Measurements from ENCODE around the gene UFC1.

The UFC1 gene

DNA sequence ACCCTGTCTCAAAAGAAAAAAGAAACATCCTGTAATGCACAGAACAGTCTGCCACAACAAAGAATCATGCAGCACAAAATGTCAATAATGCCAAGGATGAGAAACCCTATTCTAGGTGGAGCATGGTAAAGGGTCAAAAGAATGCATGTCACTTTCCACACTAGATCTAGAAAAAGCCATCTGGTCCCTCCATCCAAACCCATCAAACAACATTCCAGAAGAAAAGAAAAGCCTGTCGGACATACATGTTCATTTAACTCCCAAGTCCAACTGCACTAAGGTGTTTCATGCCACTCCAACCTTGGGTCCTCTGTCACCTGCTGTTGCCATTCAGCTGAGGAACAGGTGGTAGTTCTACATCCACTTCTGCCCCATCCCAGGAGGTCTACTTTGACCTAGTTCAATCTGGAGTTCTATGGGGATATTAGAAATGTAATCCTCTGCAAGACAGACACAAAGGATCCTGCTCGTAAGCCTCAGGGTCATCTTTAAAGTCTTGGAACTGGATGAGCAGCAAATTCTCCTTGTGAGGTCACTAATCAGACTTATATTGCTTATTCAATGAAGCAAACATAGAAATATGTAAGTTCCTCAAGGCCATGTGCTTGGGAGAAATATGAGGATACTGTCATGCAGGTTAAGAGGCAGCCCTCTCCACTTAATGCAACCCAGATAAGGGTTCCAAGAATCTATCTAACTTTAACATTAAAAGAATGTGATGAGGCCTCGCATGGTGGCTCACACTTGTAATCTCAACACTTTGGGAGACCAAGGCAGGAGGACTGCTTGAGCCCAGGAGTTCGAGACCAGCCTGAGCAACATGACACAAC lies 25.0 kb upstream of the UFC1 start:
- H3K9me3 Mint-ChIP-seq = no peaks in the 10 kb centered on the region
- peaks cover 59% of the 10 kb centered on the region for H3K4me1 Mint-ChIP-seq
- DNase-seq (ENCODE audit: low spot score in 2 of 2) = no peak
- peaks cover 82% of the 10 kb centered on the region for H3K36me3 Mint-ChIP-seq
- no peak for ATAC-seq
- peak overlapping the region; percentile 1 for H3K27ac Mint-ChIP-seq
- H3K4me3 Mint-ChIP-seq = no peak overlapping the region

DNA sequence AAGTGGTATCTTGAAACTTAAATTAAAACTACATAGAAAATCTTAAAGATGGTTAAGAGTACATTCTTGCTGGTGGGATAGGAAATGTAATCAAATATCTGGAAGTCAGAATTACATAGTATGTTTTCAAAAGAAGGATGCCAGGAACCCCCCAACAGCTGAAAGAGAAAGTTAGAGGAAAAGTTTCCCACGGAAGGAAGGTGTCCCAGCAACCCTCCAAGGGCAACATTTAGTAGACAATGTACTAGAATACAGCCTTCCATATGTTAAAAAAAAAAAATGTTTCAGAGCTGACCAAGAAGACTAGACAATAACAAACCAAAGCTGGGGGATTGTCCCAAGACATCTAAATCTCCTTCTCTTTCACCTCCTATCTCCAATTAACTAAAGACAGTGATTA lies 23.5 kb upstream of the UFC1 start:
- Mint-ChIP-seq H3K9me3 (no peaks in the 10 kb centered on the region), H3K36me3 (peaks cover 67% of the 10 kb centered on the region), H3K4me1 (peaks cover 64% of the 10 kb centered on the region), H3K27ac (no peak overlapping the region), H3K4me3 (no peak overlapping the region)
- no peak for DNase-seq (ENCODE audit: low spot score in 2 of 2)
- ATAC-seq = no peak

DNA sequence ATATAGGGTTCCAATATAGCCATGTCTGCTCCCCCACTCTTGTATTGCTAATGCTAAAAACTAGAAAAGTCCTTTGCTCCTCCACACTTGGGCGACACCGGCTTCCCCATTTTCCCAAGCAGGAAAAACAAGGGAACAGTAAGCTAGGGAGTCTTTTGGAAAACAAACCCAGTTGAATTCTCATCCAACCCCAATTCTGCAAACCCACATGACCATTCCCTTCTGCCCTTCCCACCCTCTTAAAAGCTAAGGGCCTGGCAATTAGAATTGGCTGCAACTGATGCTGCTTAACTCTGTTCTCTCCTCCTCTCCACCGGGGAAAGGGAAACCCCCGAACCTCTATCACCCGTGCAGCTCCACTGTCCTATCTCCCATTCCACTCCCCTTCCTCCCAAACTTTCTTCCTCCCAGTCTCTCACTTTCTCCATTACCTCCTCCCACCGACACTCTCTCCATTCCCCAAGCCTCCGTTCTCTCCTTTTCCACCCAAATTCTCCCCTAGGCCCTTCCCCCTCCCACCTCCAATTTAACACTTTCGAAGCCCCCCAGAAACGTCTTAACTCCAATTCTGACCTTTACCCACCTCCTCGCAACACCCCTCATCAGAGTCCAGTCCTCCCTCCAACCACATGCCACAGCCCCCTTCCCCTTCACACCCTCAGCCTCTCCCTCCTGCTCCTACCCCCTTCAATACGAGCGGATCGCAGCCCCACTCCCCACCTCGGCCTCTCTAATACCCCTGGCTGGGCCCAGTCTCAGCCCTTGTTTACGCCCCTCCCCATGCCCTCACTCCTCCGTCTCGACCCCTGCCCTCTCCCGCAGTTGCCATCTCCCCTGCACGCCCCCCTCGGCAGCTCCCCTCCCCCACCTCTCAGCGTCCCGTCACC lies 22.0 kb upstream of the UFC1 start:
- ATAC-seq (no peak), DNase-seq (ENCODE audit: low spot score in 2 of 2) (peak in 1 of 2 donors; percentile 63)
- Mint-ChIP-seq H3K36me3 (peaks cover 52% of the 10 kb centered on the region), H3K9me3 (no peaks in the 10 kb centered on the region), H3K4me3 (no peak overlapping the region), H3K27ac (no peak overlapping the region), H3K4me1 (peaks cover 54% of the 10 kb centered on the region)

DNA sequence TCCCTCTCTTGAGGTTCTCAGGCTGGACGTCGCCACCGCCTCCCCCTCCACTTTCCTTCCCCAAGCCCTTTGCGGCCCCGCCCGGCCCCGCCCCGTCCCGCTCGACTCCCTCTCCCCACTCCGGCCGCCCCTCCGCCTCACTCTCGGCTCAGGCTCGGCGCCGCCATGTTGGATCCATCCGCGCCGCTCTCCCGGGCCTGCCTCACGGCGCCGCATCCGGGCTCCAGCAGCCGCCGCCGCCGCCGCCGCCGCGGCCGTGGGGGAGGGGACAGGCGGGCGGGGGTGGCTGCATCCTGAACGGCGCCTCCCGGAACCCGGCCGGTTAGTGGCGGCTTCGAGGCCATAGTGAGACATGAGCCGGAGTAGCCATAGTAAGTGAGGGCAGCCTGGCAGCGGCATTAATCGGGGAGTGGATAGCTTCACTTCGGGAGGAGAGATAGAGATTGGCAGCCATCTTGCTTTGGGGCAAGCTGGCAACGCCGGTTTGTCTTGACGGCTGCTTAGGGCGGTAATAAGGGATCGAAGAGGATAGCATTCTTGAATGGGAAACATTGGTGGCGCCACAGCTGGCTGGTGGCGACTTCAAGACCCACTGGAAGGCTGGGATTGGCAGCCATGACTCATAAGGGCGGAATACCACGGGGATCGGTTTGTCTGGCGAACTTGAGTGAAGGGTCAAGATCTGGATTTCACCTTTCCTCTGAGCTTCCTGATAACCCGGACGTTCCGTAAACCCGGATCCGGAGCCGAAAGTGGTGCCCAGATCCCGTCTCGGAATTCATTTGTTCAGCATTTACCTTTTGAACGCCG lies 21.2 kb upstream of the UFC1 start, which contains the start of gene DEDD:
DEDD (minus strand) TSS at position 258 of the 810 bp plus-strand sequence. CDS start 8,205 bp downstream, outside the sequence.
- Mint-ChIP-seq H3K4me1 (peaks cover 46% of the 10 kb centered on the region), H3K4me3 (no peak within 1 kb of the TSS), H3K36me3 (peaks cover 44% of the 10 kb centered on the region), H3K27ac (no peak within 1 kb of the TSS), H3K9me3 (no peaks in the 10 kb centered on the region)
- DNase-seq (ENCODE audit: low spot score in 2 of 2) (peak; percentile 86 to 92), ATAC-seq (peak; percentile 97)

DNA sequence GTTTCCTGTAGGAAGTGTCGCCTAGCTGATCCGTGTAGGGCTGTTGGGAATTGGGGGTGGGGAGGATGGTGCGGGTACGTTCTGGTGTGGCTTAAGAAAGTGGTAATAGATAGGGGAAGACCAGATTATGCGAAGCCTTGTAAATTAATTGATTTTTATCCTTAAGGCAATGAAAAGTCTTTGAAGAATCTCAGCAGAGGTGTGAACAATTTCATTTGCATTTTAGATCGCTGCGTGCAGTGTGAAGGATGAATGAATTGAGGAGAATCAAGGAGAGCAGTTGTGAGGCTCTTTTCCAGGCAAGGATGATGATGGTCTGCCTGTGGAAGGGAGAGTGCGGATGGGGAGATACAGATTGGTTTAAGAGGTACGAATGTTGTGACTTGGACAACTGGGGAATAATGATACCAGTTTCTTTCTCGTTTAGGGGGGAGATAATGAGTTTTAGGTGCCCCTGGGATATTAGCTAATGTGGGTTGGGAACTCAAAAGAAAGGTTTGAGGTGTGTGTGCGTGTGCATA lies 20.5 kb upstream of the UFC1 start:
- ATAC-seq (no peak), DNase-seq (ENCODE audit: low spot score in 2 of 2) (no peak)
- Mint-ChIP-seq H3K9me3 (no peaks in the 10 kb centered on the region), H3K4me3 (no peak overlapping the region), H3K27ac (no peak overlapping the region), H3K36me3 (peaks cover 37% of the 10 kb centered on the region), H3K4me1 (peaks cover 39% of the 10 kb centered on the region)

DNA sequence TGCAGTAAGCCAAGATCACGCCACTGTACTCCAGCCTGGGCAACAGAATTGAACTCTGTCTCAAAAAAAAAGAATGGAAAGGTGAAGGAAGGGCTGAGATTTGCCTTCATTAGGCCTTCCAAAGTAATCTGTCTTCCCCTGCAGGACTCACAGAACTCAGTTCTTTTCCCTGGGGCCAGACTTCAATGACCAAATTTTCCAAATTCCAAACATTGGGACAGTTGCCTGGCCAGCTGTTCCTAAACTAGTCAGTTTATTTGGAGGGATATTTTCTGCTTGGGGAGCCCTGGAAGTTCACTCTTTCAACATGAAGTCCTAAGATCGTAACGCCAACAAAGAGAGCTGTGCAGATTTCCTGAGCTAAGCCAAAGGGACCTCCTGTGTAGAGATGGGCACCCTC lies 15.9 kb upstream of the UFC1 start:
- DNase-seq (ENCODE audit: low spot score in 2 of 2) (no peak), ATAC-seq (no peak)
- H3K4me3 Mint-ChIP-seq = no peak overlapping the region
- no peaks in the 10 kb centered on the region for H3K9me3 Mint-ChIP-seq
- H3K27ac Mint-ChIP-seq = peak overlapping the region; percentile 14
- peaks cover 6% of the 10 kb centered on the region for H3K4me1 Mint-ChIP-seq
- no peaks in the 10 kb centered on the region for H3K36me3 Mint-ChIP-seq

DNA sequence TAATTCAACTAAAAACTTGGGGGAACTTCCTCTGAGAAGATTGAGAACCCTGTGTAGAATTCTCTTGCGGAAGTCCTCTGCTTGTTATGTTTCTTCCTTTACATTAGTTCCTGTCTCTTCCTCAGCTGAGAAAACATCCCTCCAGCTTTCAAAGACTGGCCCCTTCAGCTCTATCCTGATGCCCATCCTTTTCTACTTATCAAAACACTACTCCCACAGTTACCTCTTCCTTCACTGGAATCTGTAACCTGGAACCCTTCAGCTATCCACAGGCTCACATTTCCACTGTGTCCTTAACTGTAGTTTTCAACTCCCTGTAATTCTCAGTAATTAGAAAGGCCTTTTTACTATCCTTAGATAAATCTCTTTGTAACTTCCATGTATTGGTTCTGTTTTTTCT lies 15.3 kb upstream of the UFC1 start:
- Mint-ChIP-seq H3K9me3 (no peaks in the 10 kb centered on the region), H3K36me3 (no peaks in the 10 kb centered on the region), H3K4me1 (peaks cover 6% of the 10 kb centered on the region), H3K27ac (peak overlapping the region; percentile 14), H3K4me3 (no peak overlapping the region)
- ATAC-seq (no peak), DNase-seq (ENCODE audit: low spot score in 2 of 2) (no peak)

DNA sequence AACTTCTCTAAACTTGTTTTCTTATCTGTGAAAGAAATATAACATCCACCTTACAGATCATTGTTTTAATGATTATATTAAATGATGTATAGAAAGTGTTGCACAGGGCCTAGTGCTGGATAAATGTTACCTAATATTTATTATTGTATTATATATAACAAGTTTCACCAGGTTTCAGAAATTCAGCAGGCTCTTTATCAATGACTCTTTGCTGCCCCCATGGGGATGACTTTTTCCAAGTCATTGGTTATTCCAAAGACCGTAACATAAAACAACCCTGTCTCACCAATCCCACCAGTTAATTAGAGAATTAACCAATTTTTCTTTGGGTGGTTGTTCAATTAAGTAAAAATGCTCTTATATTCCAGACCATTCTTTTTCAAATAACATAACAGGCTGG lies 14.0 kb upstream of the UFC1 start:
- DNase-seq (ENCODE audit: low spot score in 2 of 2) = no peak
- Mint-ChIP-seq H3K9me3 (no peaks in the 10 kb centered on the region), H3K4me3 (no peak overlapping the region), H3K4me1 (peaks cover 6% of the 10 kb centered on the region), H3K36me3 (no peaks in the 10 kb centered on the region), H3K27ac (no peak overlapping the region)
- no peak for ATAC-seq

DNA sequence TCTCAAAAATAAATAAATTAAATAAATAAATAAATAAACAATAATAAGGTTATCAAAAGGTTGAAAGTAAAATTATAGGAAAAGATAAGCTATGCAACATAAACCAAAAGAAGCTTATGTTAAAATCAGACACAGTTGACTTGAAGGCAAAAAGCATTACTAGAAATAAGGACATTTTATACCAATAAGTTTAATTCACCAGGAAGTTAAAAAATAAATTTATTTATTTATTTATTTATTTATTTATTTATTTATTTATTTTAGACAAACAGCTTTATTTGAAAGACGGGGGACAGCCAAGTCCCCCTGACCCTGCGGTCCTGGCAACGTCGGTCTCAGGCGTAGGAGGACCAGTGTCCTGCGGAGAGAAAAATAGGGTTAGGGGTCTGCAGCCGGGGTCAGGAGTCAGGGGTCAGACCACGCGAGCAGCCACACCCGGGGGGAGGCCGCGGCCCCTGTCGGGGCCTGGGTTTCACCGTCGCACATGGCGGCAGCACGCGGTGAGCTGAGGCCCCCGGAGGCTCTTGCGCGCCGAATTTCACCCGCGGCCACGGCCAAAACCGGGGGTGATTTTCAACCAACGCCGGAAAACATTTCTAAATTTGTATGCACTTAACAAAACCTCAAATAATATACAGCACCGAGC lies 12.9 kb upstream of the UFC1 start:
- Mint-ChIP-seq H3K4me3 (no peak overlapping the region), H3K4me1 (no peaks in the 10 kb centered on the region), H3K9me3 (no peaks in the 10 kb centered on the region), H3K27ac (no peak overlapping the region), H3K36me3 (no peaks in the 10 kb centered on the region)
- DNase-seq (ENCODE audit: low spot score in 2 of 2) (no peak), ATAC-seq (no peak)

DNA sequence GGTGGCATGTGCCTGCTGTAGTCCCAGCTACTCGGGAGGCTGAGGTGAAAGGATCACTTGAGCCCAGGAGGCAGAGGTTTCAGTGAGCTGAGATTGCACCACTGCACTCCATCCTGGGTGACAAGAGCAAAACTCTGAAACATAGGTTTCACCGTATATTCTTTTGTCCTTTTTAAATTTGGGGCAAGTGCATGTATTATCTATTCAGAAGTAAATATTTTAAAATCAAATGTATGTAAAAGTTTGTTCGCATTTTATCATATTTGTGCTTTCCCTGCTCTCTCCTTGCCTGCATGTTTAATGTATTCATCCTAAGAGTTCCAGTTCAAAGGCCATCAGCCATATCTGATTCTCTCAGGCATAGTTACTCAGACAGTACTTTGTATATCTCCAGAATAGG lies 7.9 kb upstream of the UFC1 start:
- DNase-seq (ENCODE audit: low spot score in 2 of 2) = no peak
- Mint-ChIP-seq H3K9me3 (no peaks in the 10 kb centered on the region), H3K4me1 (no peaks in the 10 kb centered on the region), H3K36me3 (no peaks in the 10 kb centered on the region), H3K4me3 (no peak overlapping the region), H3K27ac (no peak overlapping the region)
- no peak for ATAC-seq

DNA sequence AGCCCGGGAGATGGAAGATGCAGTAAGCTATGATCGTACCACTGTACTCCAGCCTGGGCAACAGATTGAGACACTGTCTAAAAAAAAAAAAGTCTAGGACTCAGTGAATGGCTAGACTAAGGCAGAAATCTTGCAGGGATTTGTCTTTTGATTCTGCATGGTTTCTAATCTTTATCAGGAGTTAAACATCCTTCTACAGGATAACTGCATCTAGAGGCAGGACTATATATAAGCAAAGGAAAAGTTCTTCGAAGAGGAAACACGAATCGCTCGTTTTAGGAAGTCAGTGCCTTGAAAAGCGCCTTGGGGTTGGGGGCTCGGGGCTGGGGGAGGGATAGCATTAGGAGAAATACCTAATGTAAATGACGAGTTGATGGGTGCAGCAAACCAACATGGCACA lies 602 bp upstream of the UFC1 start:
- Mint-ChIP-seq H3K4me3 (peak overlapping the region; percentile 95), H3K9me3 (no peaks in the 10 kb centered on the region), H3K27ac (peak overlapping the region; percentile 100), H3K4me1 (peaks cover 22% of the 10 kb centered on the region), H3K36me3 (peaks cover 43% of the 10 kb centered on the region)
- no peak for DNase-seq (ENCODE audit: low spot score in 2 of 2)
- ATAC-seq = no peak

DNA sequence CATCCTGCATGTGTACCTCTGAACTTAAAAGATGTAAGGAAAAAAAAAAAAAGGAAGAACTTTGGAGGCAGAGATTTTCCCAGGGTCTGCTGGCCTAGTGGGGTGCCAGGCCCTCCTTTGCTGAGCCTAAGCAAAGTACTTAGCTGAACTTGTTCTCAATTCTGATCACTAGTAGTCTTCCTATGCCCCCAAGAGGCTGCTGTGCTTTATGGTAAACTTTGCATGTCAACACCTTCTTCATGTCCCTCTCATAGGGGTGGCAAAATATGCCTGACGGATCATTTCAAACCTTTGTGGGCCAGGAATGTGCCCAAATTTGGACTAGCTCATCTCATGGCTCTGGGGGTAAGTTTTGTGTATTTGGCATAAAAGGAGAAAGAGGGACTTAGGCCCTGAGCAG lies 4.1 kb downstream of the UFC1 start:
- DNase-seq (ENCODE audit: low spot score in 2 of 2) = no peak
- H3K4me3 Mint-ChIP-seq = peak overlapping the region; percentile 83
- no peak for ATAC-seq
- peaks cover 64% of the 10 kb centered on the region for H3K4me1 Mint-ChIP-seq
- H3K9me3 Mint-ChIP-seq = no peaks in the 10 kb centered on the region
- peak overlapping the region; percentile 50 for H3K27ac Mint-ChIP-seq
- H3K36me3 Mint-ChIP-seq = peaks cover 69% of the 10 kb centered on the region

DNA sequence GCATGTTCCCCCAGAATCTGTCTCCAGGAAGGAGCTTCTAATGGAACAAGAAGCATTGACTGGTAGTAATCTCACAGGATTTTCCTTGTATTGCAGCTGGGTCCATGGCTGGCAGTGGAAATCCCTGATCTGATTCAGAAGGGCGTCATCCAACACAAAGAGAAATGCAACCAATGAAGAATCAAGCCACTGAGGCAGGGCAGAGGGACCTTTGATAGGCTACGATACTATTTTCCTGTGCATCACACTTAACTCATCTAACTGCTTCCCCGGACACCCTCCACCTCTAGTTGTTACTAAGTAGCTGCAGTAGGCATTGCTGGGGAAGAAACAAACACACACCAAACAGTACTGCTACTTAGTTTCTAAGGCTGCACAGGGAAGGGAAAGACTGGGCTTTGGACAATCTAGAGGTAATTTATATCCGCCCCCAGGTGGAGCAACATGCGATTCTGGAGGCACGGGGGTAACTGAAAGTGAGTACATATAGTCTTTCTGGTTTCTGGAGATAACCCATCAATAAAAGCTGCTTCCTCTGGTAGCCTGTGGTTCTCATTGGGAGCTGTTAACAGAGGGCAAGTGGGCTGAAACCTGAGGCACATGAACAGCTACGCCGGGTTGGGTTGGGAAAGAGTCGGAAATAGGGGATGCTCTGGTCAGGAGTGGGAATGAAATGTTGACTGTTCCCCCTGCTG lies 4.7 kb downstream of the UFC1 start:
- ATAC-seq = no peak
- peaks cover 70% of the 10 kb centered on the region for H3K4me1 Mint-ChIP-seq
- no peak for DNase-seq (ENCODE audit: low spot score in 2 of 2)
- H3K4me3 Mint-ChIP-seq = peak overlapping the region; percentile 83
- peak overlapping the region; percentile 97 for H3K27ac Mint-ChIP-seq
- no peaks in the 10 kb centered on the region for H3K9me3 Mint-ChIP-seq
- H3K36me3 Mint-ChIP-seq = peaks cover 75% of the 10 kb centered on the region

Data from stimulated activated effector memory CD8-positive, alpha-beta T cell treated with anti-CD3 and anti-CD28 coated beads, Interleukin-12 subunit alpha, Interleukin-12 subunit beta, amount 100 ng/mL, for 72 hours (primary cell).